ENCODE data around the gene CITED1. TPM values are rescaled to one million over a fixed set of nuclear protein-coding genes. Genes with fewer than 3 reads are reported as not detected.

CITED1 gene
- total and polyA plus RNA-seq, 2 of the 4 experiments (the other 2 are of a cell fraction): 0.18 to 0.24 TPM

GRCh38 chrX:72349190-72349589 lies 43.5 kb upstream of the CITED1 start:
- Histone ChIP-seq H3K27ac (ENCODE audit: insufficient read depth, low read length) (no peak overlapping the region), H2BK15ac (ENCODE audit: low read depth, low read length) (no peak overlapping the region), H2BK20ac (ENCODE audit: low read depth, low read length) (no peak overlapping the region), H3K9me3 (ENCODE audit: control insufficient read depth, insufficient read depth, low read length) (no peaks in the 10 kb centered on the region), H3K36me3 (ENCODE audit: control insufficient read depth, insufficient read depth, low read length) (peaks cover 3% of the 10 kb centered on the region), H3K79me1 (ENCODE audit: low read depth in 1 of 2, low read length in 2 of 2) (no peaks in the 10 kb centered on the region), H4K5ac (ENCODE audit: low read depth, low read length) (no peak overlapping the region), H2AK5ac (ENCODE audit: low read depth, low read length) (no peak overlapping the region), H3K9ac (ENCODE audit: low read depth, low read length) (no peak overlapping the region), H4K8ac (ENCODE audit: low read depth in 2 of 2, low read length in 2 of 2) (no peak overlapping the region), H3K23ac (ENCODE audit: low read depth, low read length) (no peak overlapping the region), H3K9me1 (ENCODE audit: insufficient read depth, low read length) (peaks cover 2% of the 10 kb centered on the region; the same call in 1 of the 2 replicates), H3K18ac (ENCODE audit: low read depth, low read length) (no peak overlapping the region), H2AK9ac (replicated peaks; ENCODE audit: low read depth, low read length, poor library complexity) (no peak overlapping the region), H3K4me3 (ENCODE audit: insufficient read depth, low read depth, low read length) (no peak overlapping the region), H2AFZ (replicated peaks; ENCODE audit: low read length, poor library complexity) (no peak overlapping the region), H2BK120ac (ENCODE audit: low read depth, low read length) (no peak overlapping the region), H3K4me2 (ENCODE audit: low read depth, low read length) (no peak overlapping the region), H3K4ac (ENCODE audit: low read depth, low read length) (no peak overlapping the region), H4K20me1 (ENCODE audit: insufficient read depth, low read length) (no peaks in the 10 kb centered on the region), H3K14ac (replicated peaks; ENCODE audit: low read depth, low read length) (no peak overlapping the region), H3K27me3 (ENCODE audit: control insufficient read depth, insufficient read depth, low read length) (peaks cover 12% of the 10 kb centered on the region), H3K4me1 (ENCODE audit: control insufficient read depth, insufficient read depth, low read length) (peaks cover 3% of the 10 kb centered on the region), H4K91ac (ENCODE audit: insufficient read depth, low read depth, low read length) (no peak overlapping the region), H3K56ac (ENCODE audit: extremely low read depth, insufficient read depth, low read length) (no peak overlapping the region), H2BK5ac (ENCODE audit: low read depth, low read length, poor library complexity, severe bottlenecking) (no peak overlapping the region)
- intact Hi-C loops (cut with micrococcal nuclease) (no loop called here), in situ Hi-C loops (cut with MboI; ENCODE audit: low sequenced_read_pairs) (no loop called here), dilution Hi-C loops (cut with HindIII; ENCODE audit: low sequenced_read_pairs, unreplicated experiment) (no loop called here)
- ChIA-PET CTCF (no interaction called here), POLR2A (ENCODE audit: unreplicated experiment) (no interaction called here)
- no peak for ATAC-seq (ENCODE audit: low read depth)
- no peak for DNase-seq
- TF ChIP-seq MXI1 (IDR thresholded peaks at IDR 0.05; ENCODE audit: borderline replicate concordance, low read depth, low read length): no peak
- no peak for TF ChIP-seq CEBPB (IDR thresholded peaks at IDR 0.05; ENCODE audit: low read depth, low read length)
- TF ChIP-seq RAD21 (IDR thresholded peaks at IDR 0.05; ENCODE audit: low read length): no peak
- TF ChIP-seq MAFK (IDR thresholded peaks at IDR 0.05; ENCODE audit: low read depth, low read length): no peak
- no TSS peak for BruUV-seq (replicated peaks)
- 60% methylated on average over 1 of the region's 3 CpGs; no CpG with 5 or more reads in 1 of the 2 experiments for WGBS, 2 experiments (ENCODE audit: extremely low coverage in 2 of 2, insufficient read length in 1 of 2)
